GM12865 (cell line): Measurements from ENCODE around the gene RAB33A.

Experiments
- DNase-seq: peaks from one replicate; pipeline ENCODE4 v3.0.0; 2010; ENCODE audit warnings: low read depth
- H3K4me3 ChIP-seq: 2 replicates; pipeline ENCODE4 v1.5.1; 2011; ENCODE audit warnings: mild to moderate bottlenecking, low read depth, low read length, control low read depth
- TF ChIP-seq, protein P1 (sequence below): IDR thresholded peaks from 2 replicates; pipeline ENCODE4 v1.5.1; 2011; ENCODE audit warnings: low read length, control low read depth, low read depth, inconsistent platforms; ENCODE audit not compliant: insufficient read depth; ENCODE audit errors: missing control alignments

RAB33A gene

DNA sequence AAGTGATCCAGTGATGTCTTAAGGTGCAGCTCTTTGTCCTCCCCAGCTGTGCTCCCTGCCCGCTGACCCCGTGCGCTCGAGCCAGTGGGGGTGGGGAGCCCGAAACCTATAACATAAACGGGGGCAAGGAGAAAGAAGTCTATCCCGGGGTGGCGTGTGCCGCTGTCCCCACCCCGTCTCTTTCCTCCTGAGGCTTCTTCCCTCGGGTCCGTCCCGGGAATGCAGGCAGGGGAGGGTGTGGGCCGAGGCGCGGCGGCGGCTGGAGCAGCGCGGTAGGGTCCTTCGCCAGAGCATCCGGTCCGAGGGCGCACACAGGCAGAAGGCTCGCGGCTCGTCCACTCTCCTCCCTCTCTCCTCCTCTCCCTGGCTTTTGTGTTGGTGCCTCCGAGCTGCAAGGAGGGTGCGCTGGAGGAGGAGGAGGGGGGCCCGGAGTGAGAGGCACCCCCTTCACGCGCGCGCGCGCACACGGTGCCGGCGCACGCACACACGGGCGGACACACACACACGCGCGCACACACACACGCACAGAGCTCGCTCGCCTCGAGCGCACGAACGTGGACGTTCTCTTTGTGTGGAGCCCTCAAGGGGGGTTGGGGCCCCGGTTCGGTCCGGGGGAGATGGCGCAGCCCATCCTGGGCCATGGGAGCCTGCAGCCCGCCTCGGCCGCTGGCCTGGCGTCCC is at the start of gene RAB33A:
TSS of gene RAB33A (plus strand) at position 517 of the 681 bp plus-strand sequence. CDS start at position 618, 101 bp downstream.
- TF ChIP-seq, protein P1, sequence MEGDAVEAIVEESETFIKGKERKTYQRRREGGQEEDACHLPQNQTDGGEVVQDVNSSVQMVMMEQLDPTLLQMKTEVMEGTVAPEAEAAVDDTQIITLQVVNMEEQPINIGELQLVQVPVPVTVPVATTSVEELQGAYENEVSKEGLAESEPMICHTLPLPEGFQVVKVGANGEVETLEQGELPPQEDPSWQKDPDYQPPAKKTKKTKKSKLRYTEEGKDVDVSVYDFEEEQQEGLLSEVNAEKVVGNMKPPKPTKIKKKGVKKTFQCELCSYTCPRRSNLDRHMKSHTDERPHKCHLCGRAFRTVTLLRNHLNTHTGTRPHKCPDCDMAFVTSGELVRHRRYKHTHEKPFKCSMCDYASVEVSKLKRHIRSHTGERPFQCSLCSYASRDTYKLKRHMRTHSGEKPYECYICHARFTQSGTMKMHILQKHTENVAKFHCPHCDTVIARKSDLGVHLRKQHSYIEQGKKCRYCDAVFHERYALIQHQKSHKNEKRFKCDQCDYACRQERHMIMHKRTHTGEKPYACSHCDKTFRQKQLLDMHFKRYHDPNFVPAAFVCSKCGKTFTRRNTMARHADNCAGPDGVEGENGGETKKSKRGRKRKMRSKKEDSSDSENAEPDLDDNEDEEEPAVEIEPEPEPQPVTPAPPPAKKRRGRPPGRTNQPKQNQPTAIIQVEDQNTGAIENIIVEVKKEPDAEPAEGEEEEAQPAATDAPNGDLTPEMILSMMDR = no peak
- peak within 1 kb of the TSS; percentile 68 for H3K4me3 ChIP-seq
- DNase-seq = peak; percentile 64

DNA sequence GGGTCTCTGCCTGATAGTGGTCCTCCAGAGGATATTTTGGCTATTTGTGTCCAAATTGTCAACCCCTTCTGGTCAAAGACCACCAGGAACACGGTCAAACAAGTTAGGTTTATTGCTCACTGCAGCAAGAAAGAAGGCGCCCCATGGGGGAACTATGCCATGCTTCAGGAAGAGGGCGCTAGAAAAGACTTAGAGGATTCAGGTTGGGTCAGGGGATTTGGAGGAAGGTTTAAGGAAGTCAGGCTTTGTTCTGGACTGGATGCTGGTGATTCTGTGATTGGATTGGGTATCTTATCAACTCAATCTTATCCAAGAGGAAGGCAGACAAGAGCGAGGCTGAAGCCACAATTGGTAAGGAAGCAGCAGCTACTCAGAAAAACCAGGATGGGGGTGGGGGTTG is 47.2 kb upstream of the RAB33A start:
- DNase-seq = no peak
- TF ChIP-seq, protein P1 = no peak

DNA sequence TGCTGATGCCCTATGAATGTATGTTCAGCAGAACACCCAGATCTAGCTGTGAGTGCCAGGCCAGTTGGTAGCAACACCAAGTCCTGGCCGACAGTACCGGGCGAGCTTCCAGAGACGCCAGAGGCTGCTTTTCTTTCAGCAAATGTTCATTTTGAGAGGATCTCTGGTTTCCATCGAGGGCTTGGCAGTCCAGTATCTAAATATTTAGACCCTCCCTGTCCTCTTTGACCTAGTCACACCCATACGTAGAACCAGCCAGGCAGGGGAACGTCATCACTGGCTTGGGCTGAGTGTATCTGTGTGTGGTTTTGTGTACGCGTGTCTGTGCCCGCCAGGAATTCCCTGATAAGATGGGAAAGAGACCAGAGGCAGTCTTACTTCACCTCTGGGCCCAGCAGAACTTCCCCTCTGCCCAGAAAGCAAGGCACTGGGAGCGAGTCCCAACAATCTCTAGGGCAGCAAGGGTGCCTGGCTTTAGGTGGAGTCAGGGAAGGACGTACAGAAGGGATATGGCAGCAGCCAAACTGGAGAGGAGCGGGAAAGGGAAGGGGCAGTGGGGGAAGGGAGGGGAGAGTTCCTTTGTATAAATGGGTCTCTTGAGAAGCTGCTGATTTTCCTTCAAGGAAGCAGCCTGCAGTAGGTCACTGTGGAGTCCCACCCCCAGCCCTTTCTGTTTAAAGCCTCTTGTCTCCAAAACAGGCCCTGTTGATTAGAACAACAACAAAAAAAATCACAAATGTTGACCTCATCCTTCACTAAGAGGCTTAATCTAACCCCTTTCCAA is 46.5 kb upstream of the RAB33A start:
- TF ChIP-seq, protein P1 = no peak
- H3K4me3 ChIP-seq = no peak overlapping the region
- no peak for DNase-seq

More for the DNA sequence above, 47.2 kb upstream of the RAB33A start:
- no peak overlapping the region for H3K4me3 ChIP-seq

DNA sequence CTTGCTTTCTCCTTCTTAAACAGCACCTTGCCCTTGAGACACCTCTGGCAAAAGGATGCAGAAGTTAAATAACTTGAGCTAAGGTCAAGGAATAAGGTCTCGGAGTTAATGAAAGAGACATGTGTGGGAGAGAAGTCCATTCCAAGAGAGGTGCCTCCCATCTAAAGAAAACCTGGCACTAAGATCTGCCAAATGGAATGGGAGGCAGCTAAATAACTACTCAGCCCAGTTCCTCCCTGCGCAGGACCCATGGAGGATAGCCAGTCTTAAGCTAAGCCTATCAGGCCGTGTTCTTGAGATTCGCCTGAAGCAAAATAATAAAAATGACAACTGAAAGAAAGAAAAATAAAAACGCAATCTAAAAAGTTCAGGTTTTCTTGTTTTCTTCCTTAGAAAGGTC is 40.8 kb upstream of the RAB33A start:
- no peak for DNase-seq
- no peak overlapping the region for H3K4me3 ChIP-seq
- TF ChIP-seq, protein P1 = no peak

GRCh38 chrX:130136496-130136895 is 35.3 kb upstream of the RAB33A start:
- TF ChIP-seq, protein P1 = no peak
- H3K4me3 ChIP-seq = no peak overlapping the region
- no peak for DNase-seq

DNA sequence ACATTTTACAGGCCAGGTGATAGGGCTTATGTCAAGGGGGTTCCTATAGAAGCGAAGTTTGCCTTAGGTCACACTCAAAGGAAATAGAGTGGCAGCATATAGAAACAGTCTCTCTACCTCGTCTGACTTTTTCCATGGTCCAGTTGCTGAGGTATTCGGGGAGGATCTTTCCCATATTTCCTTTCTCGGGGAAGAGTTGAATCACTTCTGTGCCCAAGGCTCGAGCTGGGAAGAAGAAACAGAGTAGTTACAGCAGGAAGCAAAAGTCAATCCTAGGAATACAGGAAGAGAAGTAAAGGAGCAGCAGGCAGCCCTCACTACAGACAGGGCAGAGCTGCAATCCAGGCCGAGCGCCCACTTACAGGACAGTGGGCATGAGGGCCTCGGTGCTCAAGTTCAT is 34.8 kb upstream of the RAB33A start:
- TF ChIP-seq, protein P1 = no peak
- H3K4me3 ChIP-seq = no peak overlapping the region
- DNase-seq = no peak
